Inferior parietal cortex (tissue), 1 donor: Measurements from ENCODE around the gene SPRED1.

Source experiments
- DNase-seq: peaks from one replicate; pipeline ENCODE4 v3.0.0-alpha.2; 2016; ENCODE audit errors: extremely low spot score

The SPRED1 gene

DNA sequence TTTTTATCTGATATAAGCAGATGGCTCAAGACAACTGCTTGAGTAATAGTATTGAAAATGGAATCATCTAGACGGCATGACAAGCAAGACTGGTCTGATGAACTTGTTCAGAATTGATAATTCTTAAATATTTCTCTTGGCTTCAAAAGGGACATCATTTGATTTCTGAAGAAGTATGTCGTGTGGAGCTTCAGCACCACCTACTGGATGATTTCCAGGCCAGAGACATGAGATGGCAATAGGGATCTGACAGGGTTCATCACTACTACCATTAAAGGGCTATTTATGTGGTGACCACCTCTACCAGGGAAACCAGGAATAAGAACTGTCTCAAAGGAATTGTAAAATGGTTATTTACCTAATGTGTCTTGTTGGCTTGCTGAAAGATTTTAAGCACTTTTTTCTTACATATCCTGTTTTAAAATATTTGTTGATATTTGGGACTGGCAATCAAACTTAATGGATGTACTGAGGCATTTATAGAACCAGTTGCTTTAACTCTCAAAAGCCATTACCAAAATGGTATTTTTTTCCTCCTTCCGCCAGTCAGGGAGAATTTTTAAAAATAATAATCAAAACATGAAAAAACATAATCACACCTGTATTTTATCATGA lies 101.8 kb downstream of the SPRED1 start:
- DNase-seq, result peak; percentile 88

DNA sequence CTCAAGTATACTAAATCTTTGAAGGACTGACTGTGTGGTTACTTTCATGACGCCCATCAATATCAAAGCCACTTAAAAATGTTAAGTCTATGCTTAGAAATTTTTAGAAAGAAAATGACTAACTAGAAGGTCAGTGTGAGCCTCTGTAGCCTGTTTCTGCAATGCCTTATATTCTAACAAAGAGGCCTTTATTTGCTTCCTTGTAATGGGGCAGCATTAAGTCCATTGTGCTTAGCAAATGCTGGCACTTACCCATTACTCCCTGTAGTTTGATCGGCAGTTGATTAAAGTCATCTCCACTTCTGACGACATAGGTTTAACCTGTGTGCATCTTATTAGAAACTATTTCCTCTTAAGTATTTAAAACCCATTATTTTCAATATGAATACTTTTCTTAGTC lies 109.7 kb downstream of the SPRED1 start:
- DNase-seq, result no peak

DNA sequence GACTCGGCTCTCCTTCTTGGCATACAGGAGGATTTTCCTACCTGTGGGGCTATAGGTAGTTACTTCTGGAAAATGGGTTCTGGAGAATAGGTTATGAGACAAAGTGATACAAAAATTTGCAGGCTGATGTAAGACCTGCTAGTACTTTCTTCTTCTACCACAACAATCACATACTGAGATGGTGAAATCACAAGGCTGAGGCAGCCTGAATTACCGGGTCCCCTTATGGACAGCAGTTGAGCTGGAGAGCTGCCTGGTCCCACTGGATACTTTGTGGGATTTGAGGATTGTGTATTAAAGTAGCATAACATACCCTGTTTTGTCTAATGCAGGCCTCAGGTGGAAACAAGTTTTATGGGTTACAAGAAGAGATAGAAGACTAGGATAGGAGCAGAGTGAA lies 114.8 kb downstream of the SPRED1 start:
- DNase-seq, result no peak

DNA sequence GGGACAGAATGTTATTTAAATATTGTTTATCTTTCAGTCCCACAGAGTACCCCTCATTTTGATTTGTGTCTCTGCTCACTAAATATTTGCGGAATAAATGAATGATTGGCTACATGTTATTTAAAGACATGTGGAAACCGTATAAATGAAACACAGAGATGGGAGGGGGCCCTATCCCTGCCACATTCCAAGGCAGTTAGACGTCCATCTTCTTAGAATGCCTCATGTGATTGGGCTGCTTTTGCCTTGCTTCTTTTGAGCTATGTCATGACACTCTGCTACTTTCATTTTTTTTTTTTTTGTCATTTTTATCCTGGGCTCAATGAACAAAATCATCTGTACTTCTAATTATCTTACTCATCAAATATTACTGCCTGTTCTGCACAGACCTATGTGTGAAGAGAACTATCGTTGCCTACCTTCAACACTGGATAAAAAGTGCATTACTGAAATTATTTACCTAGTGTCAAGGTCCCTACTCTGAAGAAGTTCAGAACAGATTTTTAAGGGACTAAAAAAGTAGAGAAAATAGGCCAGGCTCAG lies 117.4 kb downstream of the SPRED1 start:
- no peak for DNase-seq

DNA sequence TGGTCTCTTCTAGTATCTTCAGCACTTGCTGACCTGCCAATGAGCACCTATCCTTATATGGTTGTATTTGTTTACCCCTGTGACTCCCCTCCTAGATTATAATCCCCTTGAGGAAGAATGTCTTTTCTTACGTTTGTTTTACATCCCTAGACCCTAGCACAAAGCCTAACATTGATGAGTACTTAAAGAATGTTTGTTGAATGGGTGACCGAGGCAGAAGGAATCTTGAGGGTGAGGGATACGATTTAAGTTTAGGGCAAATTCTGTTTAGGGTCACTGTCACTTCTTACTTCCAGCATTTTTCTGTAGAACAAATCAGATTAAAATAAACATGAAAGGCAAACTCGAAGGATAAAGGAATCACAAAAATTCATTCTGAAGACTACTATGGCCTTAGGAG lies 120.4 kb downstream of the SPRED1 start:
- DNase-seq, result no peak

DNA sequence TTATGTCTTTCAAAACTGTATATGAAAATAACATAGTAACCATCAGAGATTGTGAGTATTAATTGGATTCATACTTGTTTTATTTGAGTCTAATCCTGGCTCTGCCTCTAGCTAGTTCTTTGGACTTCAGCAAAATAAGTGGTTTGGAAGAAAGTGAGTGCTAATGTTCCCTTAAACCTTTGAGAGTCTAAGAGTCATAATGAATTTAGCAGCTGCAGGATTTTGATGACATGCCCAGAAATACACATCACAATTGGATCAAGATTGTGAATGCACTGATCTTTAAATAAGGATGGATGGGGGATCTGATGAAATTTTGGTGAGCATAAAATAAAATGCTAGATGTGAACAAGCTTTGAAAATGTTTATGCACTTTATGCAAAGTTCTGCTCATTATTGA lies 121.4 kb downstream of the SPRED1 start:
- no peak for DNase-seq

DNA sequence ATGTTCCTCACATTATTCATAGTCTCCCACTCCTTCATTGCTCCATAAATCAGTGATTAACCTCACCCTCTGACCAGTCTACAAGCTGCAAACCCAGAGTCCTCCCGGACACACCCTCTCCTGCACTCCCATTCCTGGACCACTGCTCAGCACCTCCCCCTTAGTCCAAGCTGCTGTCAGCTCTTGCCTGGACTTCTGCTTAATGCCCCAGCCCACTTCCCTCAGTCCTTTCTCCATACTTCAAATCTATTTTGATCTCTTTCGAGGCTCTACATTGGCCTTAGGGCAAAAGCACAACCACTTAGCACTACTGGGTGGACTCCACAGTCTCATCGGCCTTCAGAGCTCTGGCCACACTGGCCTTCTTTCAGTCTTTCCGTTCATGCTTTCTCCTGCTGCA lies 121.9 kb downstream of the SPRED1 start:
- DNase-seq, result no peak

DNA sequence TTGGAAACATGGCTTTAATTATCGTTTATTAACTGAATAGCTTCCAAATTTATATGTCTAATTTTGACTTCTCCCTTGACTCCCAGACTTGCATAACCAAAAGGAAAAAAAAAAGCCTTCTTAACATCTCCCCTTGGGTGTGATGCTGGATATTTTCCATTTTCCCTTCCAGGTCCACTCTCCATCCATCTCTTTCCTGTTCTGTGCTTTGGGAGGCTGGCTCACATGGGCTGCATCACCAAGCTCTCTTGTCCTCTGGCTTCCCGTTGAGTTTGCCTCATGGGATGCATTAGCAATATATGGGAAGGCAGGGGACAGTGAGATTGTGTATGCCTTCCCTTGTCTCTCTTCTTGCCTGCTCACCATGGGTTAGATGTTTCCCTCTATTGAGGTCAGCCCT lies 123.4 kb downstream of the SPRED1 start:
- no peak for DNase-seq

DNA sequence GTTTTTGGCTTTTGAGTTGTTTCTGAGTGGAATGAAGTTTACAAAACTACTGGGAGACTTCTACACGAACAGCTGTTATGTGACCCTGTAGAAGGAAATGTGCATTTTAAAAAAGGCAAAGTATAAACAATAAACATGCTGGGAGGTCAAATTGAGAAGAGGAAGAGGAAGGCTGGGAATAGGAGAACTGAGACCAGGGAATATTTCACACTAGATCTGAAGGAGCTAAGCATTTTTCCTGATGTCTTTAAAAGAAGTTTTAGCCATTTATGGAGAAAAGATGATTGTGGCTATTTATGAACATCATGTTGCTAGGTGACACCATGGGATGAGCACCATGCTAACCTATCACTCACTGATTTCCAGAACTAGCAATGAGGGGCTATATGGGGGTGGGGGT lies 125.0 kb downstream of the SPRED1 start:
- no peak for DNase-seq

DNA sequence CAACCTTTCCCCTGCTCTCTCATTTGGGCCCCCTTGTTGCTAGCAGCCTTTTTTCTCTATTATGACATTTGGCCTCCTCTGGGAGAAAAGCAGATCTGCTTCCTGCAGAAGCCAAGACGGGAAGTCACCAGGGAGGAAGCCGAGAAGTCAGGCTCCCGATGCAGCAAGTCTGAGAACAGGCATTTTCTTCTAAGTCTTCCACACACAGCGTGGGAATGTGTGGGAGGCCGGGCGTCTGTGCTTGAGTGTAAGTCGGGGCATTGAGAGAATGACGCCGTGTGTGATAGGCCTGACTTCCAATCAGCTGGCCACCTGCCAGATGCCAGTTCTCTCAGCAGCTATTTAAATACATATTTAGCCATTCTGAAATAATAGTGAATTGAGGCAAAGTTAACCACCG lies 125.5 kb downstream of the SPRED1 start:
- peak; percentile 32 for DNase-seq

DNA sequence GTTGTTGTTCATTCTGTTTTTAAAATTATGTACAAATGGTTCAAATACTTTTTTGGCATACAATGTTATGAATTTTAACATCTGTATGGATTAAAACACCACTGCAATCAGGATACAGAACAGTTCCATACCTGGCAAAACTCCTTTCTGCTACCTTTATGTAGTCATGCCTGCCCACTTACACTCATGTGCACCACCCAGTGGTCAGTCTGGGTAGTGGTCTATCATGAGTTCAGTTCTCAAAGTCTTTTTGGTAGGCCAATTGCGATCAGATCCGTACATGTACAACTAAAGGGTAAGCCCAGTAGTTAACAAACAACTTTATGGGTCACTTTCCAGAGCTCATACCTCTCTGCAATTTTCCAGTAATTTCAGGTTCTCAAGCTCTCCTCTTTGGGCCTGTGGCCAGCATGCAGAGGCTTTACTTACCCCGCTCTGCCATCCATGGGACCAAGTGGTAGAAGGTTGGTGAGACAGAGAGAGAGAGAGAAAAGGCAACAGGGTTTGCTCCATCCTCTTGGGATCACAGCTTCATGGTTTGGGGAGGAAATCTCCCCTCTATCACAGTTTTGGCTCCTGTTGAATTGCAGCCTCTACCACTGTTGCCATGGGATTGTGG lies 137.4 kb downstream of the SPRED1 start:
- DNase-seq, result peak; percentile 72

DNA sequence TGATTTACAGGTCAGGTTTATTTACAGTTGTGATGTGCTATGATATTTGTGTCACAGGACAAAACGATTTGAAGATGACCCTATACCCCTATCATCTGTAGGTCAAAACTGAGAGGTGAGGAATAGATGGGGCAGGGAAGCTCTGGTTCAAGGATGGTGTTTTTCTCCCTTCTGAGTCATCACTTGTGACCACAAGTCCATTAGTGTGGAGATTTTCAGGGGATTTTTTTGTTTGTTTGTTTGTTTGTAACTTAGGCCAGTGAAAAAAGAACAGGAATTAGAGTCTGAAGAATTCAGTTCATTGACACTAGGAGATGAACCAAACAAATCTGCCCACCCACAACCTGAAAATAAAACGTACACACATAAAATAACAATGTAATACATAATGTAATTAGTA lies 138.6 kb downstream of the SPRED1 start:
- DNase-seq, result no peak

DNA sequence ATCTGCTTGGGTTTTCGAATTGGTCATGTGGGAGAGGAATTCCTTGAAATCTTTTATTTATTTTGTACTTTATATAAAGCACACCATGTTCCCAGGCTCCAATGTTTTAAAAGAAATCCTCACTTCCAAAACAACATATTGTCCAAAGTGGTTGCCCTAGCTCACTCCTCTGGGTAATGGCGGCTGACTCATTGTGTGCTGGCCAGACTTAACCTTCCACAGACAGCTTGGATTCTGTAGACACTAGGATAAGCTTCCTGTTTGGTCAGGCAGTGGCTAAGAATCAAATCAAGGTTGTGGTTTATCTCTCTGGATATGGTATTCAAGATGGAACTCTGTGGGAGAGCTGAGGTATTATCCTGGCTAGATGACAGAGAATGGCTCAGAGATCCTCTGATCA lies 145.5 kb downstream of the SPRED1 start:
- DNase-seq, result no peak

DNA sequence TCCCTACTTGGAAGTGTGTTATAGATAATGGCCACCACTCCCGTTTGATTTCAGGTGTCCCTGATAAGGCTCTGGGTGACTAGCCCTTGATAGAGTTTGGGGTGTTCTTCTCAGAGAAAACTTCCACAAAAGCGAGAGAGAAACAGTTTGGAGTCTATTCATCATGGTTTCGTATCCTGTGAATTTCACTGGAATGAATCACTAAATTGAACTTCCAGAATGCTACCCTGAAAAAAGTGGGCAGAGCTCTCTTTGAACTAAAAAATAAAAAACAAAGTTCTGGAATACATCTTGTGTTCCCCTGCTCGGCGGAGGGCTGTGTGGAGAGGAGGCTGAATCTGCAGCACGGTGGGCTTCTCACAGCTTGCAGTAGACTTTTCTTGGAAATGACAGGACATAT lies 148.5 kb downstream of the SPRED1 start:
- no peak for DNase-seq

DNA sequence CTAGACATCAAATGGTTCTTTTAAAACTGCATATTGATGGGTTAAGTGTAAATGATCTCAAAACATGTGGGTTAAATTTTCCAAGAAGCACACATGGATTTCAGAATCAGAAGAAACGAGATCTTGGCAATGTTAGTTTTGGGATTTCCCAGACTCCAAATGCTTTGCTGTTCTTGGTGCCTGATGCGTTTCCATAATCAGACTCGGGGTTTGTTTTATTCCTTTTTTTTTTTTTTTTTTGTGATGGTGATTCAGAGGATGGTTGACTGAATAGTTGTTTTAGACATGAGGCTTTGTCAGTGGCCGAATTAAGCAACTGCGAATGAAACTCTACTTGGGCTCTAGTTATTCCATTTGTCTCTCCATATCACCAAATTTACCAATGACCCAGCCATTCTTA lies 149.1 kb downstream of the SPRED1 start:
- DNase-seq, result no peak

DNA sequence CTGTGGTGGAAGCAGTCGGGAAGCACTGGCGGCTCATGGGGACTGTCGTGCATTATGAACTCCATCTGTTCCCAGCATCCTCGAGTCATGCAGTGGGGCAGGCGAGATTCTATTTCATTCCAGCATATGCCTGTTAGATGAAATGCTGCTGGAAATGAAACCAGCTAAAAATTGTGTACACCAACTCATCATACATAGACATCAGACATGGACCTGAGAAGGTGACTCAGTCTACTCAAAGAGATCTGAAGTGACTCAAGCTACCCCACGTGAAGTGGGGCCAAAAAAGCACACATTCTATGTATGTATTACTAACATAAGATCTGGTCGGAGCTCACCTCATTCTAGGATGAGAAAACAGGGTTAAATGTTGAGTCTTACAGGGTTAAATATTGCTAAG lies 153.8 kb downstream of the SPRED1 start:
- DNase-seq, result no peak
